IMR-90 (cell line): ENCODE measurements around the gene CORO7. TPM values are rescaled to one million over a fixed set of nuclear protein-coding genes. Genes with fewer than 3 reads are reported as not detected.

Experiments
- ATAC-seq: fragments of 200-7000 bp; cut with Tn5 transposase; 2 replicates; pipeline ENCODE4 v1.9.1; 2020; ENCODE audit warnings: low read depth, mild to moderate bottlenecking, moderate library complexity
- BruUV-seq: library from RNA; stranded (reverse); fragments of 400-500 nt; replicated peaks from 2 replicates; lab custom pipeline; 2021; lab: Mats Ljungman, UMichigan
- CTCF ChIA-PET: fragments of 300-600 bp; formaldehyde crosslinking; extraction: SDS; loops from one replicate; lab custom pipeline; 2021; ENCODE audit warnings: antibody characterized with exemption; lab: Yijun Ruan, JAX
- POLR2A ChIA-PET: fragments of 300-600 bp; sonication (Branson Sonifier 250); formaldehyde crosslinking; loops from one replicate; lab custom pipeline; 2022; ENCODE audit warnings: antibody characterized with exemption; ENCODE audit not compliant: unreplicated experiment; lab: Charles Lee
- DNase-seq: peaks from one replicate; pipeline ENCODE4 v3.0.0; 2013
- H2AFZ ChIP-seq: replicated peaks from 2 replicates; pipeline ENCODE3; 2013; ENCODE audit warnings: low read length, mild to moderate bottlenecking; ENCODE audit not compliant: poor library complexity
- H2AK5ac ChIP-seq: 2 replicates; pipeline ENCODE4 v1.6.1; 2013; ENCODE audit warnings: low read depth, low read length, inconsistent platforms
- H2AK9ac ChIP-seq: replicated peaks from 2 replicates; pipeline ENCODE3; 2013; ENCODE audit warnings: mild to moderate bottlenecking, low read depth, low read length, moderate library complexity; ENCODE audit not compliant: poor library complexity
- H2BK120ac ChIP-seq: 2 replicates; pipeline ENCODE4 v1.6.1; 2013; ENCODE audit warnings: low read depth, low read length, inconsistent platforms
- H2BK15ac ChIP-seq: 3 replicates; pipeline ENCODE4 v1.6.1; 2013; ENCODE audit warnings: low read depth, low read length, inconsistent platforms
- H2BK20ac ChIP-seq: 2 replicates; pipeline ENCODE4 v1.6.1; 2013; ENCODE audit warnings: low read depth, mild to moderate bottlenecking, inconsistent platforms, low read length, moderate library complexity
- H2BK5ac ChIP-seq: 2 replicates; pipeline ENCODE4 v1.6.1; 2013; ENCODE audit warnings: mild to moderate bottlenecking, low read depth, low read length, inconsistent platforms; ENCODE audit not compliant: poor library complexity, severe bottlenecking
- H3K14ac ChIP-seq: replicated peaks from 2 replicates; pipeline ENCODE4 v1.6.1; 2013; ENCODE audit warnings: low read depth, low read length, inconsistent platforms
- H3K18ac ChIP-seq: 2 replicates; pipeline ENCODE4 v1.6.1; 2013; ENCODE audit warnings: low read depth, low read length, control low read depth
- H3K23ac ChIP-seq: 2 replicates; pipeline ENCODE4 v1.6.1; 2013; ENCODE audit warnings: low read depth, low read length, inconsistent platforms
- H3K27ac ChIP-seq: 2 replicates; pipeline ENCODE4 v1.5.1; 2013; ENCODE audit warnings: mild to moderate bottlenecking, control low read depth, low read length; ENCODE audit not compliant: insufficient read depth
- H3K27me3 ChIP-seq: 2 replicates; pipeline ENCODE4 v1.6.1; 2013; ENCODE audit warnings: low read length; ENCODE audit not compliant: control insufficient read depth, insufficient read depth
- H3K36me3 ChIP-seq: 2 replicates; pipeline ENCODE4 v1.6.1; 2013; ENCODE audit warnings: low read length, mixed read lengths; ENCODE audit not compliant: control insufficient read depth, insufficient read depth
- H3K4ac ChIP-seq: 2 replicates; pipeline ENCODE4 v1.6.1; 2013; ENCODE audit warnings: low read depth, low read length, inconsistent platforms
- H3K4me1 ChIP-seq: 2 replicates; pipeline ENCODE4 v1.6.1; 2013; ENCODE audit warnings: low read length, mixed read lengths; ENCODE audit not compliant: control insufficient read depth, insufficient read depth
- H3K4me2 ChIP-seq: 2 replicates; pipeline ENCODE4 v1.6.1; 2013; ENCODE audit warnings: low read depth, mild to moderate bottlenecking, control low read depth, low read length, moderate library complexity
- H3K4me3 ChIP-seq: 2 replicates; pipeline ENCODE4 v1.5.1; 2013; ENCODE audit warnings: low read depth, mild to moderate bottlenecking, control low read depth, low read length, moderate library complexity; ENCODE audit not compliant: insufficient read depth
- H3K56ac ChIP-seq: 2 replicates; pipeline ENCODE4 v1.6.1; 2013; ENCODE audit warnings: low read length, inconsistent platforms; ENCODE audit not compliant: insufficient read depth; ENCODE audit errors: extremely low read depth
- H3K79me1 ChIP-seq, 2 experiments: 2 replicates each; pipeline ENCODE4 v1.6.1; 2013; ENCODE audit warnings: low read length in 2 of 2, inconsistent platforms in 1 of 2, low read depth in 1 of 2
- H3K9ac ChIP-seq: 2 replicates; pipeline ENCODE4 v1.6.1; 2013; ENCODE audit warnings: low read depth, low read length, control low read depth
- H3K9me1 ChIP-seq: 2 replicates; pipeline ENCODE4 v1.6.1; 2013; ENCODE audit warnings: low read length, inconsistent platforms; ENCODE audit not compliant: insufficient read depth
- H3K9me3 ChIP-seq: 2 replicates; pipeline ENCODE4 v1.6.1; 2013; ENCODE audit warnings: low read length; ENCODE audit not compliant: control insufficient read depth, insufficient read depth
- H4K20me1 ChIP-seq: 2 replicates; pipeline ENCODE4 v1.6.1; 2013; ENCODE audit warnings: low read length, inconsistent platforms; ENCODE audit not compliant: insufficient read depth
- H4K5ac ChIP-seq: 2 replicates; pipeline ENCODE4 v1.6.1; 2013; ENCODE audit warnings: mild to moderate bottlenecking, low read depth, low read length, control low read depth
- H4K8ac ChIP-seq, 2 experiments: 2 replicates each; pipeline ENCODE4 v1.6.1; 2013; ENCODE audit warnings: low read depth in 2 of 2, low read length in 2 of 2, control low read depth in 1 of 2, inconsistent platforms in 1 of 2
- H4K91ac ChIP-seq: 2 replicates; pipeline ENCODE4 v1.6.1; 2013; ENCODE audit warnings: low read depth, low read length, inconsistent platforms; ENCODE audit not compliant: insufficient read depth
- BHLHE40 ChIP-seq: fragments of 150-350 bp; IDR thresholded peaks from 2 replicates; pipeline ENCODE4 v1.6.1; 2016; ENCODE audit warnings: mild to moderate bottlenecking, low read depth, low read length
- CEBPB ChIP-seq: IDR thresholded peaks from 2 replicates; pipeline ENCODE4 v1.6.1; 2012; ENCODE audit warnings: low read depth, low read length, improper control_type of control experiment
- CHD1 ChIP-seq: IDR thresholded peaks from 2 replicates; pipeline ENCODE4 v1.6.1; 2012; ENCODE audit warnings: low read depth, low read length, improper control_type of control experiment
- CTCF ChIP-seq: conservative IDR thresholded peaks from 2 replicates; pipeline ENCODE4 v1.5.1; 2012; ENCODE audit warnings: mild to moderate bottlenecking, low read depth, low read length, improper control_type of control experiment
- ELK1 ChIP-seq: fragments of 150-350 bp; IDR thresholded peaks from 2 replicates; pipeline ENCODE4 v1.6.1; 2016; ENCODE audit warnings: low read depth, mild to moderate bottlenecking, low read length, moderate library complexity, borderline replicate concordance
- FOS ChIP-seq: fragments of 150-350 bp; IDR thresholded peaks from 2 replicates; pipeline ENCODE4 v1.6.1; 2016; ENCODE audit warnings: low read depth, low read length
- MAFK ChIP-seq: IDR thresholded peaks from 2 replicates; pipeline ENCODE4 v1.6.1; 2012; ENCODE audit warnings: low read depth, low read length, improper control_type of control experiment
- MAZ ChIP-seq: IDR thresholded peaks from 2 replicates; pipeline ENCODE4 v1.6.1; 2012; ENCODE audit warnings: low read depth, mild to moderate bottlenecking, low read length, improper control_type of control experiment, moderate library complexity, borderline replicate concordance
- MXI1 ChIP-seq: IDR thresholded peaks from 2 replicates; pipeline ENCODE4 v1.6.1; 2012; ENCODE audit warnings: low read depth, mild to moderate bottlenecking, low read length, moderate library complexity, borderline replicate concordance
- NFE2L2 ChIP-seq: fragments of 150-350 bp; IDR thresholded peaks from 2 replicates; pipeline ENCODE4 v1.6.1; 2016; ENCODE audit warnings: low read depth, mild to moderate bottlenecking, low read length
- POLR2A ChIP-seq: IDR thresholded peaks from 2 replicates; pipeline ENCODE4 v1.6.1; 2012; ENCODE audit warnings: mild to moderate bottlenecking, low read depth, low read length
- RAD21 ChIP-seq: IDR thresholded peaks from 2 replicates; pipeline ENCODE4 v1.6.1; 2012; ENCODE audit warnings: low read length, improper control_type of control experiment
- RCOR1 ChIP-seq: IDR thresholded peaks from 2 replicates; pipeline ENCODE4 v1.6.1; 2012; ENCODE audit warnings: mild to moderate bottlenecking, low read length, improper control_type of control experiment; ENCODE audit not compliant: insufficient replicate concordance
- RFX5 ChIP-seq: IDR thresholded peaks from 2 replicates; pipeline ENCODE4 v1.8.0; 2012; ENCODE audit warnings: low read depth, mild to moderate bottlenecking, low read length, moderate library complexity
- SMC3 ChIP-seq: fragments of 150-350 bp; IDR thresholded peaks from 2 replicates; pipeline ENCODE4 v1.6.1; 2016; ENCODE audit warnings: low read depth, mild to moderate bottlenecking, antibody characterized with exemption, low read length, moderate library complexity
- USF2 ChIP-seq: fragments of 150-350 bp; IDR thresholded peaks from 2 replicates; pipeline ENCODE4 v1.6.1; 2017; ENCODE audit warnings: mild to moderate bottlenecking, antibody characterized with exemption, low read length, low read depth
- WGBS, 2 experiments: methylation state at CpG; one replicate each; pipeline versions ENCODE4 v1.1.5 to v1.1.7; 2013; ENCODE audit warnings: missing lambda C conversion rate in 2 of 2; ENCODE audit not compliant: insufficient read length in 1 of 2; ENCODE audit errors: extremely low coverage in 2 of 2; 5-methylcytosine and 5-hydroxymethylcytosine counted together
- dilution Hi-C: fragments of 300-500 bp; cut with HindIII; formaldehyde crosslinking; loops from one replicate; pipeline ENCODE4 v1.14.3; 2018; ENCODE audit warnings: low sequenced_read_pairs; ENCODE audit not compliant: unreplicated experiment
- in situ Hi-C: fragments of 300-500 bp; cut with MboI; formaldehyde crosslinking; loops from 3 replicates; pipeline ENCODE4 v1.14.3; 2019; ENCODE audit warnings: low sequenced_read_pairs, inconsistent platforms, mixed read lengths
- intact Hi-C: fragments of 100-400 bp; cut with micrococcal nuclease; formaldehyde crosslinking; loops from 2 replicates; pipeline ENCODE4 v1.10.0; 2022
- polyA plus RNA-seq, 3 experiments: library from polyadenylated mRNA; depleted of rRNA; stranded (reverse); fragments of >200 nt; gene quantifications; 2 replicates each; pipeline ENCODE4 v1.2.3, GENCODE V29; 2012; ENCODE audit warnings: low replicate concordance in 1 of 3
- total RNA-seq: library from RNA; depleted of rRNA; stranded (reverse); fragments of >200 nt; gene quantifications from 2 replicates; pipeline ENCODE4 v1.2.3, GENCODE V29; 2012

The CORO7 gene
- total and polyA plus RNA-seq, 2 of the 4 experiments (the other 2 are of a cell fraction), result 6.3 to 26.7 TPM

- no peak overlapping the region for H2BK5ac ChIP-seq
- no peak overlapping the region for H3K18ac ChIP-seq
- H3K23ac ChIP-seq, result no peak overlapping the region
- no peaks in the 10 kb centered on the region for H4K20me1 ChIP-seq
- H4K5ac ChIP-seq, result no peak overlapping the region
- no peak overlapping the region for H3K27ac ChIP-seq
- H2AK5ac ChIP-seq, result no peak overlapping the region
- H3K27me3 ChIP-seq, result no peaks in the 10 kb centered on the region
- dilution Hi-C loops (no loop called here), intact Hi-C loops (no loop called here), in situ Hi-C loops (no loop called here)
- H3K9me3 ChIP-seq, result no peaks in the 10 kb centered on the region
- H3K56ac ChIP-seq, result no peak overlapping the region
- ATAC-seq (no peak), DNase-seq (no peak)
- no peak overlapping the region for H4K8ac ChIP-seq
- no peak overlapping the region for H3K4ac ChIP-seq
- H3K4me2 ChIP-seq, result no peak overlapping the region
- no peaks in the 10 kb centered on the region for H3K4me1 ChIP-seq
- H2BK20ac ChIP-seq, result no peak overlapping the region
- H3K4me3 ChIP-seq, result no peak overlapping the region
- CTCF ChIA-PET, result no interaction called here
- no peak overlapping the region for H2AK9ac ChIP-seq
- H2BK15ac ChIP-seq, result no peak overlapping the region
- no CpG with 5 or more reads among the region's 4 CpGs for WGBS, 2 experiments
- no TSS peak for BruUV-seq
- peaks cover 60% of the 10 kb centered on the region for H3K36me3 ChIP-seq
- no peaks in the 10 kb centered on the region for H3K9me1 ChIP-seq
- peaks cover 9 to 11% of the 10 kb centered on the region in 2 experiments; a peak in 2 of 4 replicates for H3K79me1 ChIP-seq
- no peak overlapping the region for H4K91ac ChIP-seq
- POLR2A ChIA-PET, result no interaction called here
- H3K9ac ChIP-seq, result no peak overlapping the region
- no peak overlapping the region for H2AFZ ChIP-seq
- H3K14ac ChIP-seq, result no peak overlapping the region
- no peak for TF ChIP-seq FOS
- TF ChIP-seq RCOR1, result no peak
- no peak for TF ChIP-seq BHLHE40
- TF ChIP-seq MAFK, result no peak
- TF ChIP-seq CHD1, result no peak
- no peak for TF ChIP-seq USF2
- TF ChIP-seq CEBPB, result no peak
- no peak for TF ChIP-seq SMC3
- TF ChIP-seq RFX5, result no peak
- no peak for TF ChIP-seq NFE2L2
- no peak for TF ChIP-seq POLR2A
- TF ChIP-seq RAD21, result no peak
- TF ChIP-seq MAZ, result no peak
- TF ChIP-seq CTCF, result no peak
- TF ChIP-seq MXI1, result no peak
- TF ChIP-seq ELK1, result no peak
- H2BK120ac ChIP-seq, result no peak overlapping the region
These were observed 27.6 kb upstream of the CORO7 start for GRCh38 chr16:4443986-4444385.
